Naive B cell (primary cell): ENCODE data around the gene VWA5A. TPM values are rescaled to one million over a fixed set of nuclear protein-coding genes. Genes with fewer than 3 reads are reported as not detected.
A peak's percentile ranks its signal among the peaks of the same experiment; 100 is the strongest.

Experiments used
- ATAC-seq, 2 donors: fragments of 150-1000 bp; cut with Tn5 transposase; 2 replicates each; pipeline ENCODE4 v1.10.0; 2021; ENCODE audit warnings: low read depth in 2 of 2, mild to moderate bottlenecking in 2 of 2, moderate library complexity in 2 of 2
- DNase-seq: peaks from one replicate; pipeline ENCODE4 v3.0.0; 2022
- H3K27ac Mint-ChIP-seq, 6 donors: one replicate each; pipeline ENCODE4 v1.8.0; 2020 to 2022; ENCODE audit warnings: mild to moderate bottlenecking in 6 of 6, mixed read lengths in 6 of 6, moderate library complexity in 5 of 6, inconsistent platforms in 2 of 6
- H3K27me3 Mint-ChIP-seq, 3 donors: one replicate each; pipeline ENCODE4 v1.8.0; 2021 to 2022; ENCODE audit warnings: mixed read lengths in 3 of 3, mild to moderate bottlenecking in 1 of 3
- H3K36me3 Mint-ChIP-seq, 2 donors: one replicate each; pipeline ENCODE4 v1.8.0; 2020 to 2022; ENCODE audit warnings: mixed read lengths in 2 of 2, inconsistent platforms in 1 of 2, mild to moderate bottlenecking in 1 of 2
- H3K4me1 Mint-ChIP-seq, 3 donors: one replicate each; pipeline ENCODE4 v1.8.0; 2020 to 2022; ENCODE audit warnings: mixed read lengths in 3 of 3, inconsistent platforms in 1 of 3, mild to moderate bottlenecking in 1 of 3, moderate library complexity in 1 of 3
- H3K4me3 Mint-ChIP-seq, 8 donors: one replicate each; pipeline ENCODE4 v1.8.0; 2020 to 2022; ENCODE audit warnings: mild to moderate bottlenecking in 8 of 8, mixed read lengths in 8 of 8, moderate library complexity in 8 of 8, inconsistent platforms in 2 of 8
- H3K9me3 Mint-ChIP-seq, 7 donors: one replicate each; pipeline ENCODE4 v1.8.0; 2020 to 2022; ENCODE audit warnings: mixed read lengths in 7 of 7, mild to moderate bottlenecking in 5 of 7, inconsistent platforms in 2 of 7, moderate library complexity in 1 of 7
- polyA plus RNA-seq, 6 donors: library from polyadenylated mRNA; unstranded; fragments of 300-500 nt; fragmentation: Illumina TruSeq; gene quantifications; one replicate each; pipeline ENCODE4 v1.2.3, GENCODE V29; 2021; ENCODE audit warnings: low read depth in 6 of 6

The VWA5A gene
- polyA plus RNA-seq, 6 donors from 2014 or later = 4.5 to 15.8 (median 11.6) TPM; not detected in 1

DNA sequence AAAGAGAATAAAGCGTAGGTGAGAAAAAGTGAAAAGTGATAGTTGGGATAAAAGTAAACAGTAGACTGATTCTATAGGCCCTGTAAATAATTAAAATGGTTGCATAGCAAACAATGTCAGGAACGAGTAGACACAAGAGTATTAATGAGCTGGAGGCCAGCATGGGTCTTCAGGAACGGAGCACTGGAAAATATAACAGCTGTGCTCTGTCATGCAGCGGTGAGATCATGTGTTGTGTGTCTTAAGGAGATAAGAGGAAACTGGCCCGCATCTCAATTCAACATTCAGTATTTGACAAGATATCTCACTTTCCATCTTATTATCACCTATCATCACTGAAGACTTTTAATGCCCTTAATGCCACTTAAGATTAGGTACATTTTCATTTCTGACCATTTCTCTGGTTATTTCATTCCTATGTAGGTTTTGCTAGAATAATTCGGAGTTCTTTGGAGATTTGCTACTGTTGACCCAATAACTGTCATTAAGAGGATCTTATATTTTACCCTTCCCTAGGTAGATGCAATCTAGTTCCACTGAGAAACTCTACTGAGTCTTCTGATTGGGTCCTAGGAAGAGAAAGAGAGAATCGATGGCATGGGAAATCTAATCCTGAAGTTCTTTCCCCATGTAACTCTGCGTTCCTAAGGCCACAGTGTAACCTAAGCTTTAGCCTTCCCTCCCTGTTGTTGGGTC, 35.5 kb upstream of the VWA5A start:
- Mint-ChIP-seq H3K9me3 (peaks cover 0 to 3% (median 0%) of the 10 kb centered on the region in 7 donors), H3K4me3 (no peak overlapping the region), H3K36me3 (no peaks in the 10 kb centered on the region), H3K4me1 (peaks cover 5 to 11% (median 9%) of the 10 kb centered on the region in 3 donors), H3K27ac (no peak overlapping the region), H3K27me3 (peaks cover 26 to 54% (median 41%) of the 10 kb centered on the region in 3 donors)
- no peak for DNase-seq
- no peak for ATAC-seq

DNA sequence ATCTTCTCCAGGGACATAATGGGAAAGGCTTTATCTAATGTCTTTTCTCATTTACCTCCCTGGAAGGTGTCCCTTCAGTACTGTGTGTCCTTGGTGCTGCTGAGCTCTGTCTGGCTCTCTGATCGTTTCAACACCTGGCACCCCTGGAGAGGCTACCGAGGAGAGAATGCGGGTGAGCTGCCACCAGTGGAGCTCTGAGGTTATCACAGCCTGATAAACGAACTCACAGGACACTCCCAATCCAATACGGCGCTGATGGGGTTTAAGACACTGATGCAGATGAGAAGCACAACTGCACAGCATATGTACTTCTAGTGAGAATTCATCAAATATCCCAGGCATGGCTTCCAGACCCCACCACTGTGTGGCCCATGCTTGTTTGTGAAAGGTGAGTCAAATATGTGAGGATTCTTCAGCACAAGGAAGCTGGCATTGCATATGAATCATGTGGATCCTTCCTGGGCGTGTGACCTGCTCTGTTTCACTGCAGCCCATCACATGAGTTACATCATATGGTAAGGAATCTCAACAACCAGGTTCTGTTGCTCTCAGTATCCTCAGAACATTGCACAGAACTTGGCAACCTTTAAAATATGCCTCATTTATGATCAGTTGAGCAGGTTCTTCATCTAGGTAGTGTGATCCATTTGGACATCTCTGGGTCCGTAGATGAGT, 34.8 kb upstream of the VWA5A start:
- DNase-seq (no peak), ATAC-seq (no peak)
- Mint-ChIP-seq H3K27ac (no peak overlapping the region), H3K4me3 (no peak overlapping the region), H3K4me1 (peaks cover 5 to 11% (median 9%) of the 10 kb centered on the region in 3 donors), H3K36me3 (no peaks in the 10 kb centered on the region), H3K27me3 (peaks cover 23 to 52% (median 40%) of the 10 kb centered on the region in 3 donors), H3K9me3 (peaks cover 0 to 3% (median 0%) of the 10 kb centered on the region in 7 donors)

DNA sequence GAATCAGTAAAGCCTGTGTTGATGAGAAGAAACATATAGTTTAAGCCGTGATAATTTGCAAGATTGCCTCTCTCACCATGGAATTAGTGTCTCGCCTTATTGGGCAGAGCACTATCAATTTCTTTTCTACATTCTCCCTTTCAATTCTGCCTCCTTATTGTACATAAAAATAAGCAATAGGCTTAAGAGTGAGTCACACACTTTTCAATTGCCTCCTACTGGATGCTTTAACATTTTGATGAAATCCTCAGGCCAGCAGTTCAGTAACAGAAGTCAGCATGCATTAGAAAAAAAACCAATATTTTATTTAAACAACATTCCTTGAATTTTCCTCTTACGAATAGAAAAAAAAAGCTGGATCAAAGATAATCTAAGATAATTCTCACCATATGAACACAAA, 33.8 kb upstream of the VWA5A start:
- Mint-ChIP-seq H3K27ac (no peak overlapping the region), H3K9me3 (peaks cover 0 to 3% (median 0%) of the 10 kb centered on the region in 7 donors), H3K4me1 (peaks cover 1 to 4% (median 2%) of the 10 kb centered on the region in 3 donors), H3K4me3 (no peak overlapping the region), H3K27me3 (peaks cover 25 to 42% (median 41%) of the 10 kb centered on the region in 3 donors), H3K36me3 (no peaks in the 10 kb centered on the region)
- ATAC-seq = no peak
- no peak for DNase-seq

GRCh38 chr11:124082371-124082770, 32.9 kb upstream of the VWA5A start:
- Mint-ChIP-seq H3K27ac (no peak overlapping the region), H3K4me1 (no peaks in the 10 kb centered on the region), H3K27me3 (peaks cover 21 to 34% (median 33%) of the 10 kb centered on the region in 3 donors), H3K9me3 (peaks cover 0 to 3% (median 0%) of the 10 kb centered on the region in 7 donors), H3K36me3 (no peaks in the 10 kb centered on the region), H3K4me3 (no peak overlapping the region)
- DNase-seq (no peak), ATAC-seq (no peak)

DNA sequence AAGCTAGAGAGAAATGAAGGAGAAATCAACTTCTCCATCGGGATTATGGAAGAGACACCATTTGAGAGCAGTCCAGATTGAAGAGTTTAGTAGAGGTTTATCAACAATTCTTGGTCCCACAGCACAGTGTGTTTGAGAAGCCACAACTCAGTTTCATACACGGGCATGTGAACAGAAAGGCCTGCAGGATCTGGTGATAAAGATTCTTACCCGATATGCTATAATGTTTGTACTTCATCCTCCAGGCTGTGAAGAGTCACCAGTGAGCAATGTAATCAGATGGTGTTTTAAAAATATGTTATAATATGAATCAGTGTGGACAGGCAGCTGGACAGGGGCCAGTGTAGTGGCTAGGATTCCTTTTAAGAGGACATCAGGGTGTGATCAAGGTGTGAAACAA, 29.7 kb upstream of the VWA5A start:
- no peak for ATAC-seq
- Mint-ChIP-seq H3K4me3 (no peak overlapping the region), H3K4me1 (no peaks in the 10 kb centered on the region), H3K27me3 (peaks cover 6 to 34% (median 28%) of the 10 kb centered on the region in 3 donors), H3K27ac (no peak overlapping the region), H3K9me3 (peaks cover 0 to 3% (median 0%) of the 10 kb centered on the region in 7 donors), H3K36me3 (no peaks in the 10 kb centered on the region)
- DNase-seq = no peak

- DNase-seq = no peak
- Mint-ChIP-seq H3K27me3 (peaks cover 6 to 36% (median 26%) of the 10 kb centered on the region in 3 donors), H3K4me1 (no peaks in the 10 kb centered on the region), H3K27ac (no peak overlapping the region), H3K9me3 (peaks cover 0 to 3% (median 0%) of the 10 kb centered on the region in 7 donors), H3K36me3 (no peaks in the 10 kb centered on the region), H3K4me3 (no peak overlapping the region)
- no peak for ATAC-seq
These were observed 29.0 kb upstream of the VWA5A start for GRCh38 chr11:124085997-124086846.

GRCh38 chr11:124090996-124091395, 24.3 kb upstream of the VWA5A start:
- Mint-ChIP-seq H3K9me3 (peaks cover 0 to 3% (median 0%) of the 10 kb centered on the region in 7 donors), H3K27ac (no peak overlapping the region), H3K4me1 (no peaks in the 10 kb centered on the region), H3K36me3 (no peaks in the 10 kb centered on the region), H3K27me3 (peaks cover 13 to 44% (median 27%) of the 10 kb centered on the region in 3 donors), H3K4me3 (no peak overlapping the region)
- ATAC-seq (no peak), DNase-seq (no peak)

GRCh38 chr11:124093330-124093729, 21.9 kb upstream of the VWA5A start:
- H3K27ac Mint-ChIP-seq = peak overlapping the region in 1 of 6 donors; percentile 29
- DNase-seq (no peak), ATAC-seq (no peak)
- H3K36me3 Mint-ChIP-seq = no peaks in the 10 kb centered on the region
- no peaks in the 10 kb centered on the region for H3K4me1 Mint-ChIP-seq
- no peak overlapping the region for H3K4me3 Mint-ChIP-seq
- peaks cover 0 to 3% (median 0%) of the 10 kb centered on the region in 7 donors for H3K9me3 Mint-ChIP-seq
- peaks cover 19 to 48% (median 31%) of the 10 kb centered on the region in 3 donors for H3K27me3 Mint-ChIP-seq

GRCh38 chr11:124094731-124095130, 20.5 kb upstream of the VWA5A start:
- Mint-ChIP-seq H3K4me3 (no peak overlapping the region), H3K27ac (no peak overlapping the region), H3K27me3 (peaks cover 20 to 48% (median 32%) of the 10 kb centered on the region in 3 donors)

GRCh38 chr11:124096364-124096763, 18.9 kb upstream of the VWA5A start:
- H3K27ac Mint-ChIP-seq = no peak overlapping the region
- H3K9me3 Mint-ChIP-seq = peaks cover 0 to 3% (median 0%) of the 10 kb centered on the region in 7 donors
- no peak for DNase-seq
- ATAC-seq = no peak
- H3K4me3 Mint-ChIP-seq = no peak overlapping the region
- no peaks in the 10 kb centered on the region for H3K36me3 Mint-ChIP-seq
- H3K27me3 Mint-ChIP-seq = peaks cover 25 to 43% (median 26%) of the 10 kb centered on the region in 3 donors
- no peaks in the 10 kb centered on the region for H3K4me1 Mint-ChIP-seq

More at GRCh38 chr11:124094731-124095130, 20.5 kb upstream of the VWA5A start:
- Mint-ChIP-seq H3K36me3 (no peaks in the 10 kb centered on the region), H3K4me1 (no peaks in the 10 kb centered on the region), H3K9me3 (peaks cover 0 to 3% (median 0%) of the 10 kb centered on the region in 7 donors)
- no peak for DNase-seq
- no peak for ATAC-seq

DNA sequence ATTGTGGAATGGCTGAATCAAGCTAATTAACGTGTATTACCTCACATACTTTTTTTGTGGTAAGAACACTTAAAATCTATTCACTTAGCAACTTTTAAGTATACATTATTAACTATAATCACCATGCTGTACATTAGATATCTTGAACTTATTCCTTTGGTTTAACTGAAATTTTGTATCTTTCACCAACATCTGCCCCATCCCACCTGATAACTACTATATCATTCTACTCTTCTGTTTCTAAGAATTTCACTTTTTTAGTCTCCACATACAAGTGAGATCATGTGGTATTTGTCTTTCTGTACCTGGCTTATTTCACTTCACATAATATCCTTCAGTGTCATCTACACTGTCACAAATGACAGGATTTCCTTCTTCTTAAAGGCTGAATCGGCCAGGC, 17.1 kb upstream of the VWA5A start:
- Mint-ChIP-seq H3K36me3 (no peaks in the 10 kb centered on the region), H3K4me3 (no peak overlapping the region), H3K27ac (no peak overlapping the region), H3K27me3 (peaks cover 16 to 34% (median 17%) of the 10 kb centered on the region in 3 donors), H3K9me3 (no peaks in the 10 kb centered on the region), H3K4me1 (peaks cover 0 to 5% (median 0%) of the 10 kb centered on the region in 3 donors)
- DNase-seq (no peak), ATAC-seq (no peak)

- Mint-ChIP-seq H3K27me3 (peaks cover 15 to 20% (median 19%) of the 10 kb centered on the region in 3 donors), H3K9me3 (no peaks in the 10 kb centered on the region), H3K4me3 (no peak overlapping the region), H3K36me3 (no peaks in the 10 kb centered on the region), H3K4me1 (peaks cover 0 to 5% (median 0%) of the 10 kb centered on the region in 3 donors), H3K27ac (no peak overlapping the region)
- no peak for ATAC-seq
- DNase-seq = no peak
These were observed 13.5 kb upstream of the VWA5A start for GRCh38 chr11:124101737-124102136.

- H3K27me3 Mint-ChIP-seq = peaks cover 10 to 16% (median 12%) of the 10 kb centered on the region in 3 donors
- ATAC-seq = no peak
These were observed 7.1 kb upstream of the VWA5A start for GRCh38 chr11:124108156-124108555.

More at GRCh38 chr11:124108156-124108555, 7.1 kb upstream of the VWA5A start:
- Mint-ChIP-seq H3K9me3 (no peaks in the 10 kb centered on the region), H3K27ac (peak overlapping the region in 1 of 6 donors; percentile 45), H3K36me3 (no peaks in the 10 kb centered on the region), H3K4me1 (peaks cover 3 to 9% (median 8%) of the 10 kb centered on the region in 3 donors), H3K4me3 (no peak overlapping the region)
- no peak for DNase-seq
